ENCODE measurements around the gene CXCR2.
"Not testable (repeated sequence)": the region's sequence is repeated elsewhere in the genome, so short reads cannot be mapped to it uniquely, and the experiment has no call there.

Gene CXCR2

GRCh38 chr2:218130822-218131221 lies 5.0 kb downstream of the CXCR2 start:
- no peak for FAIRE-seq

- FAIRE-seq, result no peak
Observed at GRCh38 chr2:218137514-218137913, 11.7 kb downstream of the CXCR2 start.

- no peak for FAIRE-seq
Observed at GRCh38 chr2:218138047-218138446, 12.2 kb downstream of the CXCR2 start.

- FAIRE-seq, result no peak
Observed at GRCh38 chr2:218145124-218145523, 19.3 kb downstream of the CXCR2 start.

GRCh38 chr2:218146056-218146455 lies 20.2 kb downstream of the CXCR2 start:
- no peak for FAIRE-seq

GRCh38 chr2:218149098-218149497 lies 23.3 kb downstream of the CXCR2 start:
- no peak for FAIRE-seq

- FAIRE-seq, result no peak
Observed at GRCh38 chr2:218149848-218150440, 24.1 kb downstream of the CXCR2 start.

- FAIRE-seq, result no peak
Observed at GRCh38 chr2:218152172-218152571, 26.3 kb downstream of the CXCR2 start.

- FAIRE-seq, result no peak
Observed at GRCh38 chr2:218152777-218153176, 26.9 kb downstream of the CXCR2 start.

GRCh38 chr2:218155953-218156479 lies 30.2 kb downstream of the CXCR2 start:
- no peak for FAIRE-seq

- FAIRE-seq, result no peak
Observed at GRCh38 chr2:218161644-218162043, 35.8 kb downstream of the CXCR2 start.

- FAIRE-seq, result no peak
Observed at GRCh38 chr2:218162814-218163213, 37.0 kb downstream of the CXCR2 start.

GRCh38 chr2:218166791-218167190 lies 41.0 kb downstream of the CXCR2 start, which contains the start of gene CXCR1:
TSS of gene CXCR1 (minus strand) at chr2:218166962. CDS start at chr2:218165211, 1,751 bp downstream.
- FAIRE-seq, result no peak

- FAIRE-seq, result no peak
Observed at GRCh38 chr2:218168016-218168415, 42.2 kb downstream of the CXCR2 start.

GRCh38 chr2:218168635-218169462 lies 43.0 kb downstream of the CXCR2 start:
- no peak for FAIRE-seq

GRCh38 chr2:218169757-218170546 lies 44.1 kb downstream of the CXCR2 start:
- FAIRE-seq, result no peak

GRCh38 chr2:218171744-218172143 lies 45.9 kb downstream of the CXCR2 start:
- FAIRE-seq, result not testable (repeated sequence)

- FAIRE-seq, result no peak
Observed at GRCh38 chr2:218172845-218173244, 47.0 kb downstream of the CXCR2 start.

GRCh38 chr2:218179782-218180181 lies 54.0 kb downstream of the CXCR2 start:
- no peak for FAIRE-seq

- FAIRE-seq, result no peak
Observed at GRCh38 chr2:218180467-218181114, 54.8 kb downstream of the CXCR2 start.

GRCh38 chr2:218184331-218184730 lies 58.5 kb downstream of the CXCR2 start:
- FAIRE-seq, result no peak

GRCh38 chr2:218186355-218186766 lies 60.5 kb downstream of the CXCR2 start:
- no peak for FAIRE-seq

Measured in islet of Langerhans (tissue), 1 donor.